Tibial nerve (tissue), 4 donors: ENCODE data around the gene NXPH2. TPM values are rescaled to one million over a fixed set of nuclear protein-coding genes. Genes with fewer than 3 reads are reported as not detected.
"Not testable (repeated sequence)": the region's sequence is repeated elsewhere in the genome, so short reads cannot be mapped to it uniquely, and the experiment has no call there.

Experiments used
- DNase-seq, 2 donors: peaks; one replicate each; pipeline ENCODE4 v3.0.0-alpha.2; 2019; ENCODE audit warnings: low spot score in 2 of 2
- H3K27ac ChIP-seq, 4 donors: fragments of 200-600 bp; sonication (generic) in 3 of 4; one replicate each; pipeline ENCODE4 v1.5.1; 2017 to 2019; ENCODE audit warnings: mild to moderate bottlenecking in 1 of 4
- H3K27me3 ChIP-seq, 2 donors: fragments of 200-600 bp; sonication (generic) in 1 of 2; one replicate each; pipeline versions ENCODE4 v1.5.1 to v1.6.0; 2017 to 2019
- H3K36me3 ChIP-seq, 3 donors: fragments of 200-600 bp; sonication (generic); one replicate each; pipeline ENCODE4 v1.5.1; 2018 to 2019
- H3K4me1 ChIP-seq, 4 donors: fragments of 200-600 bp; sonication (generic) in 3 of 4; one replicate each; pipeline ENCODE4 v1.5.1; 2017 to 2019
- H3K4me3 ChIP-seq, 4 donors: fragments of 200-600 bp; sonication (generic) in 3 of 4; one replicate each; pipeline ENCODE4 v1.5.1; 2017 to 2019; ENCODE audit warnings: mild to moderate bottlenecking in 1 of 4, moderate library complexity in 1 of 4
- H3K9me3 ChIP-seq, 4 donors: fragments of 200-600 bp; sonication (generic) in 3 of 4; one replicate each; pipeline ENCODE4 v1.5.1; 2017 to 2019
- CTCF ChIP-seq, 5 experiments: fragments of 200-600 bp in 3 of 5; fragments of 450-650 bp in 2 of 5; sonication (generic) in 3 of 5; IDR thresholded peaks; one replicate each; pipeline ENCODE4 v1.5.1; 2016 to 2019; ENCODE audit warnings: antibody characterized with exemption in 5 of 5, mild to moderate bottlenecking in 3 of 5, moderate library complexity in 2 of 5
- EP300 ChIP-seq, 2 donors: sonication (generic); formaldehyde crosslinking; IDR thresholded peaks; one replicate each; pipeline ENCODE4 v1.6.1; 2017; ENCODE audit warnings: antibody characterized with exemption in 2 of 2, mild to moderate bottlenecking in 1 of 2
- POLR2A ChIP-seq, 2 donors: fragments of 450-650 bp; IDR thresholded peaks; one replicate each; pipeline ENCODE4 v1.6.1; 2017; ENCODE audit warnings: antibody characterized with exemption in 2 of 2, mild to moderate bottlenecking in 2 of 2, moderate library complexity in 2 of 2
- WGBS, 2 donors: methylation state at CpG; one replicate each; pipeline ENCODE4 v1.1.5; 2018; 5-methylcytosine and 5-hydroxymethylcytosine counted together
- total RNA-seq, 4 donors: library from RNA; depleted of rRNA; stranded (reverse); fragments of >200 nt; gene quantifications; one replicate each; pipeline ENCODE4 v1.1.0, GENCODE V29; 2016

The NXPH2 gene
- total RNA-seq, 4 donors from 2014 or later, result not detected

GRCh38 chr2:138654146-138654545, 126.0 kb downstream of the NXPH2 start:
- Histone ChIP-seq H3K36me3 (no peaks in the 10 kb centered on the region), H3K27me3 (no peaks in the 10 kb centered on the region), H3K9me3 (no peaks in the 10 kb centered on the region), H3K4me3 (no peak overlapping the region), H3K27ac (no peak overlapping the region), H3K4me1 (no peaks in the 10 kb centered on the region)
- no peak for DNase-seq
- TF ChIP-seq EP300 (IDR thresholded peaks at IDR 0.05), result no peak
- TF ChIP-seq CTCF (IDR thresholded peaks at IDR 0.05), result no peak
- TF ChIP-seq POLR2A (IDR thresholded peaks at IDR 0.05), result no peak
- WGBS, 2 donors, result 77 to 83% methylated on average over 4 of the region's 4 CpGs

GRCh38 chr2:138652378-138652777, 127.8 kb downstream of the NXPH2 start:
- 86% methylated on average over 5 of the region's 5 CpGs for WGBS, 2 donors
- TF ChIP-seq EP300 (IDR thresholded peaks at IDR 0.05) (no peak), CTCF (IDR thresholded peaks at IDR 0.05) (no peak), POLR2A (IDR thresholded peaks at IDR 0.05) (no peak)

GRCh38 chr2:138649571-138649970, 130.6 kb downstream of the NXPH2 start:
- Histone ChIP-seq H3K4me3 (no peak overlapping the region), H3K9me3 (no peaks in the 10 kb centered on the region), H3K27ac (no peak overlapping the region), H3K27me3 (no peaks in the 10 kb centered on the region), H3K36me3 (no peaks in the 10 kb centered on the region), H3K4me1 (no peaks in the 10 kb centered on the region)
- 47 to 61% methylated on average over 1 of the region's 1 CpG for WGBS, 2 donors
- TF ChIP-seq POLR2A (IDR thresholded peaks at IDR 0.05), result no peak
- no peak for TF ChIP-seq CTCF (IDR thresholded peaks at IDR 0.05)
- no peak for TF ChIP-seq EP300 (IDR thresholded peaks at IDR 0.05)
- DNase-seq, result no peak

More at GRCh38 chr2:138652378-138652777, 127.8 kb downstream of the NXPH2 start:
- Histone ChIP-seq H3K9me3 (no peaks in the 10 kb centered on the region), H3K27ac (no peak overlapping the region), H3K27me3 (no peaks in the 10 kb centered on the region), H3K4me3 (no peak overlapping the region), H3K4me1 (no peaks in the 10 kb centered on the region), H3K36me3 (no peaks in the 10 kb centered on the region)
- DNase-seq, result no peak

- H3K36me3 ChIP-seq, result no peaks in the 10 kb centered on the region
- H3K4me3 ChIP-seq, result no peak overlapping the region
- TF ChIP-seq EP300 (IDR thresholded peaks at IDR 0.05) (no peak), CTCF (IDR thresholded peaks at IDR 0.05) (no peak), POLR2A (IDR thresholded peaks at IDR 0.05) (no peak)
- H3K4me1 ChIP-seq, result no peaks in the 10 kb centered on the region
- H3K27ac ChIP-seq, result no peak overlapping the region
- H3K27me3 ChIP-seq, result no peaks in the 10 kb centered on the region
- DNase-seq, result no peak
- no peaks in the 10 kb centered on the region for H3K9me3 ChIP-seq
- WGBS, 2 donors, result 35 to 48% methylated on average over 4 of the region's 4 CpGs
These were observed 131.6 kb downstream of the NXPH2 start for GRCh38 chr2:138648606-138649005.

GRCh38 chr2:138644776-138645175, 135.4 kb downstream of the NXPH2 start:
- 93 to 95% methylated on average over 9 of the region's 10 CpGs for WGBS, 2 donors
- not testable (repeated sequence) for DNase-seq, H3K36me3 ChIP-seq, H3K27ac ChIP-seq, H3K27me3 ChIP-seq, H3K9me3 ChIP-seq, H3K4me1 ChIP-seq, H3K4me3 ChIP-seq
